ENCODE measurements around the gene SLC44A4.
A peak's percentile ranks its signal among the peaks of the same experiment; 100 is the strongest.
"Not testable (repeated sequence)": the region's sequence is repeated elsewhere in the genome, so short reads cannot be mapped to it uniquely, and the experiment has no call there.

Gene SLC44A4

DNA sequence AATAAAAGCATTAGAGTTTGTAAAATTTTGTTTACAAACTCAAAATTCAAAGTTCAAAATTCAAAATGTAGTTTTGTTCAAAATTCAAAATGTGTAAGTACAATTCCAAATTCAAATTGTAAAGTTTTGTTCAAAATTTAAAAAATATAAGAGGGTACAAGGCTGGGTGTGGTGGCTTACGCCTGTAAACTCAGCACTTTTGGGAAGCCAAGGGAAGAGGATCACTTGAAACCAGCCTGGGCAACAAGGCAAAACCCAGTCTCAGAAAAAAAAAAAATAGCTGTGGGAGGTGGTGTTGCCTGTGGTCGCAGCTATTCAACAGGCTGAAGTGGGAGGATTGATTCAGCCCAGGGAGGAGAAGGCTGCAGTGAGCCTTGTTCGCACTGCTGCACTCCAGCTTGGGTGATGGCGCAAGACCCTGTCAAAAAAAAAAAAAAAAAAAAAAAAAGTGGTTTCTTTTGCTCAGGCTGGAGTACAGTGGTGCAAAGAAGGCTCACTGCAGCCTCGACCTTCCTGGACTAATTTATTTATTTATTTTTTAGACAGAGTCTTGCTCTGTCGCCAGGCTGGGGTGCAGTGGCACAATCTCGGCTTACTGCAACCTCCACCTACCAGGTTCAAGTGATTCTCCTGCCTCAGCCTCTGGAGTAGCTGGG is 28.5 kb upstream of the SLC44A4 start:
- DNase-seq (ENCODE audit: low read depth), result peak; percentile 91
- TF ChIP-seq, protein P1, sequence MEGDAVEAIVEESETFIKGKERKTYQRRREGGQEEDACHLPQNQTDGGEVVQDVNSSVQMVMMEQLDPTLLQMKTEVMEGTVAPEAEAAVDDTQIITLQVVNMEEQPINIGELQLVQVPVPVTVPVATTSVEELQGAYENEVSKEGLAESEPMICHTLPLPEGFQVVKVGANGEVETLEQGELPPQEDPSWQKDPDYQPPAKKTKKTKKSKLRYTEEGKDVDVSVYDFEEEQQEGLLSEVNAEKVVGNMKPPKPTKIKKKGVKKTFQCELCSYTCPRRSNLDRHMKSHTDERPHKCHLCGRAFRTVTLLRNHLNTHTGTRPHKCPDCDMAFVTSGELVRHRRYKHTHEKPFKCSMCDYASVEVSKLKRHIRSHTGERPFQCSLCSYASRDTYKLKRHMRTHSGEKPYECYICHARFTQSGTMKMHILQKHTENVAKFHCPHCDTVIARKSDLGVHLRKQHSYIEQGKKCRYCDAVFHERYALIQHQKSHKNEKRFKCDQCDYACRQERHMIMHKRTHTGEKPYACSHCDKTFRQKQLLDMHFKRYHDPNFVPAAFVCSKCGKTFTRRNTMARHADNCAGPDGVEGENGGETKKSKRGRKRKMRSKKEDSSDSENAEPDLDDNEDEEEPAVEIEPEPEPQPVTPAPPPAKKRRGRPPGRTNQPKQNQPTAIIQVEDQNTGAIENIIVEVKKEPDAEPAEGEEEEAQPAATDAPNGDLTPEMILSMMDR (conservative IDR thresholded peaks at IDR 0.05; ENCODE audit: control insufficient read depth, insufficient read depth, low read depth, low read length), result no peak
- no peak overlapping the region for H3K4me3 ChIP-seq (ENCODE audit: control insufficient read depth, low read depth, low read length)

DNA sequence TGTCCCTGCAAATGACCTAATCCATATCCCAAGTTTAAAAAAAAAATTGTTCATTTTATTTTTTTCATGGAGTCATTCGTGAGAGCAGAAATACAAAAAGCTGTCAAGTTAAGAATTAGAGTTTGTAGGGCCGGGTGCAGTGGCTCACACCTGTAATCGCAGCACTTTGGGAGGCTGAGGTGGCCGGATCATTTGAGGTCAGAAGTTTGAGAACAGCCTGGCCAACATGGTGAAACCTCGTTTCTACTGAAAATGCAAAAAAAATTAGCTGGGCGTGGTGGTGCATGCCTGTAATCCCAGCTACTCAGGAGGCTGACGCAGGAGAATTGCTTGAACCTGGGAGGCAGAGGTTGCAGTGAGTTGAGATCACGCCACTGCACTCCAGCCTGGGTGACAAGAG is 27.9 kb upstream of the SLC44A4 start:
- DNase-seq (ENCODE audit: low read depth), result not testable (repeated sequence)

DNA sequence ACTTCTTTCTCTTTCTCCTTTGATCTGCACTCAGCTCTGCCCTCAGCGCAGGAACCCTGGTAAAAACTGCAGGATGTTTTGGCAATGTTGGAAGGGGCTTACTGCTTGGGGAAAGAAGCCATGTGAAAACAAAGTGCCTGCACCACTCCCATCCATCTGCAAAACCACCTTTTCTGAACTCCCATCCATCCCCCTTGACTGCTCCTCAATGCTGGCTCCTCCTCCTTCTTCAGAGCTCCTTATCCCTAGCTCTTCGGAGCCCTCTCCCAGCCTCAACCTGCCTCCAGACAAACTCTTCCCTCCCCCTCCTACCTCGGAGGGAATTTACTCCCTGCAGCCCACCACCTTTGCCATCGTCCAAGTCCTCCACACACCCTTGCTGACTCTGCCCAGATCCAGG is 27.3 kb upstream of the SLC44A4 start:
- no peak overlapping the region for H3K4me3 ChIP-seq (ENCODE audit: control insufficient read depth, low read depth, low read length)
- DNase-seq (ENCODE audit: low read depth), result no peak
- TF ChIP-seq, protein P1 (conservative IDR thresholded peaks at IDR 0.05; ENCODE audit: control insufficient read depth, insufficient read depth, low read depth, low read length), result no peak

More for the DNA sequence above, 27.9 kb upstream of the SLC44A4 start:
- H3K4me3 ChIP-seq (ENCODE audit: control insufficient read depth, low read depth, low read length), result not testable (repeated sequence)

DNA sequence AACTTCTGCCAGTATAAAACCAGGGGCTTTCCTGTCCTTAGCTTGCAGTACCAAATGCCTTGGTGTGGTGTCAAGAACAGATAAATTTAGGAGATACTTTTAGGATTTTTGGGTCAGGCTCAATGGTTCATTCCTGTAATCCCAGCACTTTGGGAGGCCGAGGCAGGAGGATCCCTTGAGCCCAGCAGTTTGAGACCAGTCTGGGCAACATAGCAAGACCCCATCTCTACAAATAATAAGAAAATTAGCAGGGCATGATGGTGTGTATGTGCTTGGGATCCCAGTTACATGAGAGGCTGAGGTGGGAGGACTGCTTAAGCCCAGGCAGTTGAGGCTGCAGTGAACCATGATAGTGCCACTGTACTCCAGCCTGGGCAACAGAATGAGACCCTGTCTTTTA is 26.2 kb upstream of the SLC44A4 start:
- no peak overlapping the region for H3K4me3 ChIP-seq (ENCODE audit: control insufficient read depth, low read depth, low read length)
- DNase-seq (ENCODE audit: low read depth), result no peak
- TF ChIP-seq, protein P1 (conservative IDR thresholded peaks at IDR 0.05; ENCODE audit: control insufficient read depth, insufficient read depth, low read depth, low read length), result no peak

DNA sequence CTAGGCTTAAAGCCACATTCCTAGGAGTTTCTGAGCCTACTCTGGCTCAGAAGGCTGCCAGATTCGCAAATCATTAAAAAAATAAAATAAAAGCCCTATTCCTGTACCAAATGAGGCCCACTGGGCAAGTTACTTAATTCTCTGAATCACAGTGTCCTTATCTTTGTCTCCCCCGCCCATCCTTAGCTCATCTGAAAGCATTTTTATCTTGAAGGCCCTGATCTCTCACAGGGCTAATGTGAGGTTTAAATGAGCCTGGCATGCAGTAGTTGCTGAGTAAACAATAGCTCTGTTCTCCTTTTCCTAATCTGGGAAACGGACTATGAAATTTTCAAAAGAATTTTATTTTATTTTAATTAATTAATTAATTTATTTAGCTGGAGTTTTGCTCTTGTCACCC is 25.2 kb upstream of the SLC44A4 start:
- H3K4me3 ChIP-seq (ENCODE audit: control insufficient read depth, low read depth, low read length), result no peak overlapping the region
- TF ChIP-seq, protein P1 (conservative IDR thresholded peaks at IDR 0.05; ENCODE audit: control insufficient read depth, insufficient read depth, low read depth, low read length), result no peak
- no peak for DNase-seq (ENCODE audit: low read depth)

DNA sequence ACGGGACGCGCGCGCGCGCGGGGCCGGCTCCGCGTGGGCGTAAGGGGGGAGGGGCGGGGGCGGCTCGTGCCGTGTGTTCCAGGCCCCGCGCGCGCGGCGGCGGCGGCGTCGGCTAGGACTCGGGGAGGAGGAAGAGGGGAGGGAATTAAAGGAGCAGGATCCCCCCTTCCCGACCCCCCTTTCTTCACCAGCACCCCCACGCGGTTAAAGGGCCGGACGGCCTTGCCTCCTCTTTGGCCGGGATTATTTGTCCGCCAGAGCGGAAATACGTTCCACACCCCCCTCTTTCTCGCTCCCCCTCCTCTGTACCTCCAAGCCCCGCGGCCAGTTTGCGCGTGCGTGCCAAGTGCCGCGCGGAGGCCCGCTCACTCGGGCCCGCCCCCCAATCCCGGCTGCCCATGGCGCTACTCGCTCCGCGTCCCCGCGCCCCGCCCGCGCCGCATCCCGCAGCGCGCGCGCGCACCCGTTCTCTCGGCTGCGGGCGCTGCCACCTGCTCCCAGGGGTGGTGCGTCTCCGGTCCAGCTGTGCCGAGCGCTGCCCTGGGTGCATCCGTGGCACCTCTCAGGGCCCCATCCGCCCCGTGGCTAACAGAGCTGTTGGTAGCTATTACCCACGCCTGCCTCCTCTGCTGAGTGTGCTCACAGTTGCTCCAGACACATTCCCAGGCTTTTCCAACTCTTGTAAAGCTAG is 23.3 kb upstream of the SLC44A4 start, which contains the start of gene ZBTB12:
TSS of gene ZBTB12 (minus strand) at position 134 of the 691 bp plus-strand sequence. CDS start 781 bp downstream, outside the sequence.
- DNase-seq (ENCODE audit: low read depth), result peak; percentile 92
- TF ChIP-seq, protein P1 (conservative IDR thresholded peaks at IDR 0.05; ENCODE audit: control insufficient read depth, insufficient read depth, low read depth, low read length), result no peak
- peak within 1 kb of the TSS; percentile 60 for H3K4me3 ChIP-seq (ENCODE audit: control insufficient read depth, low read depth, low read length)

DNA sequence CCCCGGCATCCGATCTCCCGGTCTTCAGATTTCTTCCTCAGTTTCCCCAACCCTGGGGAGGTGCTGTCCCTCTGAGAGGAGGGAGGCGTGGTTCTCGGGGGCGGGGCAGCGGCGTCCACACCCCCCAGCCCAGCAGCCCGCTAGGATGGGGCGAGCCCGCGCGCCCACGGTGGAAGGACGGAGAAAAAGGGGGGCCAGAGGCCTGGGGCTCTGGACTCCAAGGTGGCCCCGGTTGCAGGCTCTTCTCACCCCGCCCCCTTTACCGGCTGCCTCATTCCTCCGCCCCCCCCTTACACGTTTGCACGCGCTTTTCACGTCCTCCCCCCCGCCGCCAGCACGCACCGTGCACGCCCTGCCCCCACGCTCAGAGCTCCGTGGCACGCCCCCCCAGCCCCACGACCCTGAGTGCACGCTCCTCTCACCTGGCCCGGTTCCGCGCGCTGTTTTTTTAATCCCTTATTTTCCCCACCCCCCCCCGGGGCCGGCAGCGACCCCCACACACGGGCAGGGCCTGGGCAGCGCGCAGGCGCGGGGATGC is 22.7 kb upstream of the SLC44A4 start:
- peak; percentile 40 for DNase-seq (ENCODE audit: low read depth)
- TF ChIP-seq, protein P1 (conservative IDR thresholded peaks at IDR 0.05; ENCODE audit: control insufficient read depth, insufficient read depth, low read depth, low read length), result no peak
- peak overlapping the region; percentile 60 for H3K4me3 ChIP-seq (ENCODE audit: control insufficient read depth, low read depth, low read length)

All from fibroblast of mammary gland (primary cell).